Measurements from ENCODE around the gene FBXO34. TPM values are rescaled to one million over a fixed set of nuclear protein-coding genes. Genes with fewer than 3 reads are reported as not detected.
"Not testable (repeated sequence)": the region's sequence is repeated elsewhere in the genome, so short reads cannot be mapped to it uniquely, and the experiment has no call there.

FBXO34 gene
- total RNA-seq, 2 donors from 2014 or later: 39.8 to 70.9 TPM

DNA sequence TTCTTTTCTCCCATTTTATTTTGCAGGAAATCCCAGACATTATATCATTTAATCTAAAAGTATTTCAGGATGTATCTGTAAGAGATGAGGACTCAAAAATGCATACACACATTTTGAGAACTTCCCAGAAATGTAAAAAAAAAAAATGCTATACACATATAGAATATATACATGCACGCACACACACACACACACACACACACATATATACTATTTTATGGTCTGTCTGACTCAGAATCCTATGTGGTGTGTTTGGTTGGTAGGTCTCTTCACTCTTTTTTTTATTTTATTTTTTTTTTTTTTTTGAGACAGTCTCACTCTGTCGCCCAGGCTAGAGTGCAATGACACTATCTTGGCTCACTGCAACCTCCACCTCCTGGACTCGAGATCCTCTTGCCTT lies 65.5 kb downstream of the FBXO34 start:
- H3K27ac ChIP-seq: no peak overlapping the region
- H3K36me3 ChIP-seq: no peaks in the 10 kb centered on the region
- TF ChIP-seq, protein P1, sequence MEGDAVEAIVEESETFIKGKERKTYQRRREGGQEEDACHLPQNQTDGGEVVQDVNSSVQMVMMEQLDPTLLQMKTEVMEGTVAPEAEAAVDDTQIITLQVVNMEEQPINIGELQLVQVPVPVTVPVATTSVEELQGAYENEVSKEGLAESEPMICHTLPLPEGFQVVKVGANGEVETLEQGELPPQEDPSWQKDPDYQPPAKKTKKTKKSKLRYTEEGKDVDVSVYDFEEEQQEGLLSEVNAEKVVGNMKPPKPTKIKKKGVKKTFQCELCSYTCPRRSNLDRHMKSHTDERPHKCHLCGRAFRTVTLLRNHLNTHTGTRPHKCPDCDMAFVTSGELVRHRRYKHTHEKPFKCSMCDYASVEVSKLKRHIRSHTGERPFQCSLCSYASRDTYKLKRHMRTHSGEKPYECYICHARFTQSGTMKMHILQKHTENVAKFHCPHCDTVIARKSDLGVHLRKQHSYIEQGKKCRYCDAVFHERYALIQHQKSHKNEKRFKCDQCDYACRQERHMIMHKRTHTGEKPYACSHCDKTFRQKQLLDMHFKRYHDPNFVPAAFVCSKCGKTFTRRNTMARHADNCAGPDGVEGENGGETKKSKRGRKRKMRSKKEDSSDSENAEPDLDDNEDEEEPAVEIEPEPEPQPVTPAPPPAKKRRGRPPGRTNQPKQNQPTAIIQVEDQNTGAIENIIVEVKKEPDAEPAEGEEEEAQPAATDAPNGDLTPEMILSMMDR (IDR thresholded peaks at IDR 0.05): no peak
- intact Hi-C loops (cut with DNase I): no loop called here
- no peak overlapping the region for H3K9ac ChIP-seq (ENCODE audit: low read depth in 2 of 2, low read length in 2 of 2)
- no peaks in the 10 kb centered on the region for H3K27me3 ChIP-seq
- H3K9me3 ChIP-seq: no peaks in the 10 kb centered on the region
- peaks cover 20% of the 10 kb centered on the region for H3K4me1 ChIP-seq
- no peak overlapping the region for H3K4me3 ChIP-seq
- no peak for DNase-seq

GRCh38 chr14:55339770-55340169 lies 68.5 kb downstream of the FBXO34 start:
- Histone ChIP-seq H3K27me3 (no peaks in the 10 kb centered on the region), H3K27ac (no peak overlapping the region), H3K4me1 (no peaks in the 10 kb centered on the region), H3K9me3 (no peaks in the 10 kb centered on the region), H3K4me3 (no peak overlapping the region), H3K36me3 (no peaks in the 10 kb centered on the region), H3K9ac (ENCODE audit: low read depth in 2 of 2, low read length in 2 of 2) (no peak overlapping the region)
- TF ChIP-seq, protein P1 (IDR thresholded peaks at IDR 0.05): no peak
- intact Hi-C loops (cut with DNase I): no loop called here
- no peak for DNase-seq

- H3K36me3 ChIP-seq: no peaks in the 10 kb centered on the region
- H3K4me1 ChIP-seq: no peaks in the 10 kb centered on the region
- H3K9ac ChIP-seq (ENCODE audit: low read depth in 2 of 2, low read length in 2 of 2): no peak overlapping the region
- no peaks in the 10 kb centered on the region for H3K27me3 ChIP-seq
- no peaks in the 10 kb centered on the region for H3K9me3 ChIP-seq
- intact Hi-C loops (cut with DNase I): no loop called here
- no peak overlapping the region for H3K27ac ChIP-seq
- H3K4me3 ChIP-seq: no peak overlapping the region
- TF ChIP-seq, protein P1 (IDR thresholded peaks at IDR 0.05): no peak
- DNase-seq: no peak
These were observed 69.3 kb downstream of the FBXO34 start for GRCh38 chr14:55340482-55340881.

- Histone ChIP-seq H3K27ac (no peak overlapping the region), H3K9me3 (no peaks in the 10 kb centered on the region), H3K27me3 (no peaks in the 10 kb centered on the region), H3K4me3 (no peak overlapping the region), H3K4me1 (no peaks in the 10 kb centered on the region), H3K9ac (ENCODE audit: low read depth in 2 of 2, low read length in 2 of 2) (no peak overlapping the region), H3K36me3 (no peaks in the 10 kb centered on the region)
- TF ChIP-seq, protein P1 (IDR thresholded peaks at IDR 0.05): no peak
- intact Hi-C loops (cut with DNase I): no loop called here
- DNase-seq: no peak
These were observed 70.6 kb downstream of the FBXO34 start for GRCh38 chr14:55341781-55342180.

- H3K4me1 ChIP-seq; H3K9me3 ChIP-seq; H3K4me3 ChIP-seq; H3K27me3 ChIP-seq; H3K36me3 ChIP-seq; intact Hi-C loops (cut with DNase I): not testable (repeated sequence)
- Histone ChIP-seq H3K27ac (peak overlapping the region; percentile 68), H3K9ac (ENCODE audit: low read depth in 2 of 2, low read length in 2 of 2) (peak overlapping the region in 1 of 2 donors; percentile 52)
- DNase-seq: peak; percentile 69
These were observed 73.5 kb downstream of the FBXO34 start for GRCh38 chr14:55344582-55345163.

GRCh38 chr14:55347040-55347439 lies 75.8 kb downstream of the FBXO34 start:
- intact Hi-C loops (cut with DNase I): no loop called here
- H3K27me3 ChIP-seq: no peaks in the 10 kb centered on the region
- H3K4me3 ChIP-seq: no peak overlapping the region
- TF ChIP-seq, protein P1 (IDR thresholded peaks at IDR 0.05): no peak
- no peaks in the 10 kb centered on the region for H3K4me1 ChIP-seq
- no peaks in the 10 kb centered on the region for H3K36me3 ChIP-seq
- H3K9ac ChIP-seq (ENCODE audit: low read depth in 2 of 2, low read length in 2 of 2): peak overlapping the region in 1 of 2 donors; percentile 41
- peak overlapping the region; percentile 68 for H3K27ac ChIP-seq
- no peaks in the 10 kb centered on the region for H3K9me3 ChIP-seq
- DNase-seq: no peak

Measured in colonic mucosa (tissue), 4 donors.